GM12878 (cell line): ENCODE results near the gene COG2. TPM values are rescaled to one million over a fixed set of nuclear protein-coding genes. Genes with fewer than 3 reads are reported as not detected.

Source experiments
- ATAC-seq: fragments of 200-7000 bp; cut with Tn5 transposase; 3 replicates; pipeline ENCODE4 v1.9.1; 2020; ENCODE audit warnings: mild to moderate bottlenecking, moderate library complexity
- BruUV-seq: library from RNA; stranded (reverse); fragments of 400-500 nt; replicated peaks from 2 replicates; lab custom pipeline; 2021; lab: Mats Ljungman, UMichigan
- CTCF ChIA-PET: fragments of 300-600 bp; sonication (Branson Sonifier 250); formaldehyde crosslinking; extraction: SDS; loops from one replicate; lab custom pipeline; 2021; ENCODE audit warnings: inconsistent platforms; lab: Yijun Ruan, JAX
- POLR2A ChIA-PET: fragments of 350-600 bp; formaldehyde crosslinking; extraction: SDS; loops from one replicate; lab custom pipeline; 2021; ENCODE audit warnings: inconsistent platforms; lab: Charles Lee
- RAD21 ChIA-PET: fragments of 300-600 bp; sonication (Branson Sonifier 250); formaldehyde crosslinking; loops from one replicate; lab custom pipeline; 2023; ENCODE audit warnings: antibody characterized with exemption; ENCODE audit not compliant: unreplicated experiment; lab: Charles Lee
- SMC1A ChIA-PET: fragments of 300-600 bp; sonication (Branson Sonifier 250); formaldehyde crosslinking; loops from one replicate; lab custom pipeline; 2023; ENCODE audit not compliant: unreplicated experiment, uncharacterized antibody; lab: Charles Lee
- DNase-seq: peaks from one replicate; pipeline ENCODE4 v3.0.0-alpha.2; 2011; ENCODE audit warnings: low read depth, low spot score
- FAIRE-seq: peaks from 3 replicates; lab custom pipeline; 2011; peaks lifted over from hg19 to GRCh38; lab: Jason Lieb, UNC
- H2AFZ ChIP-seq: 2 replicates; pipeline ENCODE4 v1.6.0; 2011; ENCODE audit warnings: low read depth, low read length, control low read depth; ENCODE audit not compliant: control insufficient read depth
- H3K27ac ChIP-seq: 2 replicates; pipeline ENCODE4 v1.5.1; 2011; ENCODE audit warnings: control low read depth; ENCODE audit not compliant: control insufficient read depth, insufficient read depth
- H3K27me3 ChIP-seq, 2 experiments: replicated peaks in 1 of 2; 2 replicates each; pipeline versions ENCODE4 v1.6.0 to v1.6.1; 2011; ENCODE audit warnings: low read length in 1 of 2; ENCODE audit not compliant: control insufficient read depth in 2 of 2, insufficient read depth in 2 of 2
- H3K36me3 ChIP-seq, 2 experiments: 2 replicates each; pipeline ENCODE4 v1.5.1; 2011; ENCODE audit warnings: low read length in 1 of 2; ENCODE audit not compliant: control insufficient read depth in 2 of 2, insufficient read depth in 2 of 2
- H3K4me1 ChIP-seq: 2 replicates; pipeline ENCODE4 v1.6.1; 2011; ENCODE audit warnings: mild to moderate bottlenecking, low read length, moderate library complexity, mixed read lengths; ENCODE audit not compliant: control insufficient read depth, insufficient read depth
- H3K4me2 ChIP-seq: 2 replicates; pipeline ENCODE4 v1.6.0; 2011; ENCODE audit warnings: control low read depth; ENCODE audit not compliant: control insufficient read depth, insufficient read depth
- H3K4me3 ChIP-seq: fragments of 200-600 bp; sonication (generic); 2 replicates; pipeline ENCODE4 v1.5.1; 2016
- H3K79me2 ChIP-seq: 2 replicates; pipeline ENCODE4 v1.6.0; 2011; ENCODE audit warnings: low read length; ENCODE audit not compliant: control insufficient read depth, insufficient read depth
- H3K9ac ChIP-seq: 2 replicates; pipeline ENCODE4 v1.8.0; 2011; ENCODE audit warnings: low read length, control low read depth, mixed read lengths; ENCODE audit not compliant: control insufficient read depth, insufficient read depth
- H3K9me3 ChIP-seq: replicated peaks from 3 replicates; pipeline ENCODE4 v1.5.1; 2011; ENCODE audit warnings: mild to moderate bottlenecking, low read length; ENCODE audit not compliant: control insufficient read depth, insufficient read depth
- H4K20me1 ChIP-seq: 2 replicates; pipeline ENCODE4 v1.6.0; 2011; ENCODE audit not compliant: control insufficient read depth, insufficient read depth
- DPF2 ChIP-seq: fragments of 450-650 bp; IDR thresholded peaks from 2 replicates; pipeline ENCODE4 v1.6.1; 2017; ENCODE audit warnings: mild to moderate bottlenecking
- EGR1 ChIP-seq, 2 experiments: IDR thresholded peaks; 1 replicate in 1 of 2; 2 replicates in 1 of 2; pipeline ENCODE4 v1.6.1; 2011 to 2012; ENCODE audit warnings: low read depth in 2 of 2, low read length in 2 of 2, borderline replicate concordance in 1 of 2, mild to moderate bottlenecking in 1 of 2, moderate library complexity in 1 of 2
- IRF5 ChIP-seq: fragments of 450-650 bp; IDR thresholded peaks from 2 replicates; pipeline ENCODE4 v1.6.1; 2017; ENCODE audit warnings: borderline replicate concordance
- NFXL1 ChIP-seq: fragments of 450-650 bp; IDR thresholded peaks from 2 replicates; pipeline ENCODE4 v1.6.1; 2017; ENCODE audit warnings: antibody characterized with exemption, mild to moderate bottlenecking, borderline replicate concordance
- NRF1 ChIP-seq: conservative IDR thresholded peaks from 2 replicates; pipeline ENCODE4 v1.6.1; 2011; ENCODE audit warnings: mild to moderate bottlenecking, low read depth, low read length, improper control_type of control experiment
- SIN3A ChIP-seq: IDR thresholded peaks from 2 replicates; pipeline ENCODE4 v1.6.1; 2012; ENCODE audit warnings: low read depth, low read length, improper control_type of control experiment
- YBX1 ChIP-seq: fragments of 450-650 bp; IDR thresholded peaks from 2 replicates; pipeline ENCODE4 v1.6.1; 2016; ENCODE audit warnings: antibody characterized with exemption
- ZBED1 ChIP-seq: IDR thresholded peaks from 2 replicates; pipeline ENCODE4 v1.6.1; 2016; ENCODE audit warnings: borderline replicate concordance
- WGBS: methylation state at CpG from one replicate; pipeline ENCODE4 v1.1.6; 2016; ENCODE audit warnings: low lambda C conversion rate; ENCODE audit not compliant: insufficient replicate concordance, insufficient coverage; ENCODE audit errors: missing lambda C conversion rate; 5-methylcytosine and 5-hydroxymethylcytosine counted together
- in situ Hi-C: fragments of 300-500 bp; cut with MboI; formaldehyde crosslinking; loops from 9 replicates; pipeline ENCODE4 v1.14.3; 2018; ENCODE audit warnings: mixed read lengths
- intact Hi-C: fragments of 100-400 bp; cut with micrococcal nuclease; formaldehyde crosslinking; loops from one replicate; pipeline ENCODE4 v1.14.2; 2022; ENCODE audit not compliant: unreplicated experiment
- polyA plus RNA-seq, 11 experiments: library from polyadenylated mRNA; depleted of rRNA in 4 of 11; unstranded in 6 of 11; stranded (reverse) in 5 of 11; fragments of >200 nt; fragmentation: Nextera tagmentation in 4 of 11; fragmentation: Illumina TruSeq in 1 of 11; extraction: Ambion mirVana in 4 of 11; extraction: Trizol in 1 of 11; gene quantifications; 1 replicate in 1 of 11; 2 replicates in 10 of 11; pipeline versions ENCODE4 v1.2.1 to v1.2.3, GENCODE V29; 2011 to 2016; ENCODE audit warnings: inconsistent platforms in 2 of 11, missing spikeins in 2 of 11, low read depth in 1 of 11
- total RNA-seq, 4 experiments: library from RNA; depleted of rRNA in 3 of 4; stranded (reverse); fragments of >200 nt in 3 of 4; fragmentation: Illumina TruSeq in 1 of 4; extraction: Trizol in 1 of 4; gene quantifications; 2 replicates each; pipeline versions ENCODE4 v1.2.1 to v1.2.3, GENCODE V29; 2013 to 2021
- TF ChIP-seq, protein P1 (sequence below): IDR thresholded peaks from 2 replicates; pipeline ENCODE4 v1.6.1; 2012; ENCODE audit warnings: mild to moderate bottlenecking, low read depth, low read length
- TF ChIP-seq, protein P2 (sequence below): fragments of 450-650 bp; IDR thresholded peaks from 2 replicates; pipeline ENCODE4 v1.6.1; 2017; ENCODE audit warnings: mild to moderate bottlenecking, moderate library complexity
- TF ChIP-seq, protein P3 (sequence below): fragments of 450-650 bp; IDR thresholded peaks from 2 replicates; pipeline ENCODE4 v1.6.1; 2017; ENCODE audit warnings: antibody characterized with exemption, mild to moderate bottlenecking, moderate library complexity

The COG2 gene
- total and polyA plus RNA-seq, 10 of the 15 experiments (the other 5 are each of a cell fraction or from before 2014, with no cell fraction given): 15.0 to 31.5 (median 28.3) TPM

DNA sequence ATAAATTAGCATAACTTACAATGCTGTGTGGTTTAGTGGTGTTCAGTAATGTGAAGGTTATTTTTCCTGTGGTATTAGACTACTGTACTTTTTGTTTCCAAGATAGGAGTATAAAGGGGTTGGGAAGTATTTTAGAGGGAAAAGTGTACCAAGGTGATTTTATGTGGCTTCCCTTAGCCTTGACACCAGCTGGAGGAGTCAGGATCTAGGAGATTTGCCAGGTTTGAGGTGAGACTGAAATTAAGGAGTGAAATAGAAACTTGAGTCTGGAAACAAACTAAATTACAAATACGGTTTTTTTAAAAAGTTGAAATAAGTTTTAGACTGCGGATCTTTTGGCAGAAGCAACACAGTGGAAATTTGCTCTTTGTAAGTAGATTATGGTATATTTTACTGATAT lies 32.3 kb downstream of the COG2 start (continued):
- TF ChIP-seq, protein P1, sequence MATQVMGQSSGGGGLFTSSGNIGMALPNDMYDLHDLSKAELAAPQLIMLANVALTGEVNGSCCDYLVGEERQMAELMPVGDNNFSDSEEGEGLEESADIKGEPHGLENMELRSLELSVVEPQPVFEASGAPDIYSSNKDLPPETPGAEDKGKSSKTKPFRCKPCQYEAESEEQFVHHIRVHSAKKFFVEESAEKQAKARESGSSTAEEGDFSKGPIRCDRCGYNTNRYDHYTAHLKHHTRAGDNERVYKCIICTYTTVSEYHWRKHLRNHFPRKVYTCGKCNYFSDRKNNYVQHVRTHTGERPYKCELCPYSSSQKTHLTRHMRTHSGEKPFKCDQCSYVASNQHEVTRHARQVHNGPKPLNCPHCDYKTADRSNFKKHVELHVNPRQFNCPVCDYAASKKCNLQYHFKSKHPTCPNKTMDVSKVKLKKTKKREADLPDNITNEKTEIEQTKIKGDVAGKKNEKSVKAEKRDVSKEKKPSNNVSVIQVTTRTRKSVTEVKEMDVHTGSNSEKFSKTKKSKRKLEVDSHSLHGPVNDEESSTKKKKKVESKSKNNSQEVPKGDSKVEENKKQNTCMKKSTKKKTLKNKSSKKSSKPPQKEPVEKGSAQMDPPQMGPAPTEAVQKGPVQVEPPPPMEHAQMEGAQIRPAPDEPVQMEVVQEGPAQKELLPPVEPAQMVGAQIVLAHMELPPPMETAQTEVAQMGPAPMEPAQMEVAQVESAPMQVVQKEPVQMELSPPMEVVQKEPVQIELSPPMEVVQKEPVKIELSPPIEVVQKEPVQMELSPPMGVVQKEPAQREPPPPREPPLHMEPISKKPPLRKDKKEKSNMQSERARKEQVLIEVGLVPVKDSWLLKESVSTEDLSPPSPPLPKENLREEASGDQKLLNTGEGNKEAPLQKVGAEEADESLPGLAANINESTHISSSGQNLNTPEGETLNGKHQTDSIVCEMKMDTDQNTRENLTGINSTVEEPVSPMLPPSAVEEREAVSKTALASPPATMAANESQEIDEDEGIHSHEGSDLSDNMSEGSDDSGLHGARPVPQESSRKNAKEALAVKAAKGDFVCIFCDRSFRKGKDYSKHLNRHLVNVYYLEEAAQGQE: no peak
- no peak for TF ChIP-seq NRF1

GRCh38 chr1:230677200-230677599 lies 34.9 kb downstream of the COG2 start:
- no peaks in the 10 kb centered on the region for H3K9me3 ChIP-seq
- H4K20me1 ChIP-seq: no peaks in the 10 kb centered on the region
- H3K9ac ChIP-seq: no peak overlapping the region
- intact Hi-C loops (no loop called here), in situ Hi-C loops (no loop called here)
- H3K4me3 ChIP-seq: no peak overlapping the region
- no peaks in the 10 kb centered on the region for H3K79me2 ChIP-seq
- WGBS: 92% methylated on average over 1 of the region's 1 CpG
- ATAC-seq (no peak), FAIRE-seq (no peak), DNase-seq (no peak)
- BruUV-seq: no TSS peak
- H3K4me2 ChIP-seq: no peak overlapping the region
- H3K4me1 ChIP-seq: no peaks in the 10 kb centered on the region
- H3K27ac ChIP-seq: no peak overlapping the region
- peaks cover 3 to 11% of the 10 kb centered on the region in 2 experiments; a peak in 3 of 4 replicates for H3K36me3 ChIP-seq
- RAD21 ChIA-PET: no interaction called here
- CTCF ChIA-PET: no interaction called here
- H3K27me3 ChIP-seq: no peaks in the 10 kb centered on the region
- POLR2A ChIA-PET: no interaction called here
- SMC1A ChIA-PET: interaction anchor here (0.7 kb wide), 1 partner anchor 9 kb away, joined by 3 read pairs; no protein-coding TSS in a partner anchor
- no peak overlapping the region for H2AFZ ChIP-seq
- TF ChIP-seq NFXL1: no peak
- TF ChIP-seq IRF5: no peak
- TF ChIP-seq EGR1 (IDR thresholded peaks at IDR 0.05; ENCODE audit: borderline replicate concordance in 1 of 2, low read depth in 2 of 2, low read length in 2 of 2): no peak
- no peak for TF ChIP-seq SIN3A
- TF ChIP-seq, protein P2, sequence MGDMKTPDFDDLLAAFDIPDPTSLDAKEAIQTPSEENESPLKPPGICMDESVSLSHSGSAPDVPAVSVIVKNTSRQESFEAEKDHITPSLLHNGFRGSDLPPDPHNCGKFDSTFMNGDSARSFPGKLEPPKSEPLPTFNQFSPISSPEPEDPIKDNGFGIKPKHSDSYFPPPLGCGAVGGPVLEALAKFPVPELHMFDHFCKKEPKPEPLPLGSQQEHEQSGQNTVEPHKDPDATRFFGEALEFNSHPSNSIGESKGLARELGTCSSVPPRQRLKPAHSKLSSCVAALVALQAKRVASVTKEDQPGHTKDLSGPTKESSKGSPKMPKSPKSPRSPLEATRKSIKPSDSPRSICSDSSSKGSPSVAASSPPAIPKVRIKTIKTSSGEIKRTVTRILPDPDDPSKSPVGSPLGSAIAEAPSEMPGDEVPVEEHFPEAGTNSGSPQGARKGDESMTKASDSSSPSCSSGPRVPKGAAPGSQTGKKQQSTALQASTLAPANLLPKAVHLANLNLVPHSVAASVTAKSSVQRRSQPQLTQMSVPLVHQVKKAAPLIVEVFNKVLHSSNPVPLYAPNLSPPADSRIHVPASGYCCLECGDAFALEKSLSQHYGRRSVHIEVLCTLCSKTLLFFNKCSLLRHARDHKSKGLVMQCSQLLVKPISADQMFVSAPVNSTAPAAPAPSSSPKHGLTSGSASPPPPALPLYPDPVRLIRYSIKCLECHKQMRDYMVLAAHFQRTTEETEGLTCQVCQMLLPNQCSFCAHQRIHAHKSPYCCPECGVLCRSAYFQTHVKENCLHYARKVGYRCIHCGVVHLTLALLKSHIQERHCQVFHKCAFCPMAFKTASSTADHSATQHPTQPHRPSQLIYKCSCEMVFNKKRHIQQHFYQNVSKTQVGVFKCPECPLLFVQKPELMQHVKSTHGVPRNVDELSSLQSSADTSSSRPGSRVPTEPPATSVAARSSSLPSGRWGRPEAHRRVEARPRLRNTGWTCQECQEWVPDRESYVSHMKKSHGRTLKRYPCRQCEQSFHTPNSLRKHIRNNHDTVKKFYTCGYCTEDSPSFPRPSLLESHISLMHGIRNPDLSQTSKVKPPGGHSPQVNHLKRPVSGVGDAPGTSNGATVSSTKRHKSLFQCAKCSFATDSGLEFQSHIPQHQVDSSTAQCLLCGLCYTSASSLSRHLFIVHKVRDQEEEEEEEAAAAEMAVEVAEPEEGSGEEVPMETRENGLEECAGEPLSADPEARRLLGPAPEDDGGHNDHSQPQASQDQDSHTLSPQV: no peak
- TF ChIP-seq DPF2: no peak
- no peak for TF ChIP-seq YBX1
- TF ChIP-seq, protein P3, sequence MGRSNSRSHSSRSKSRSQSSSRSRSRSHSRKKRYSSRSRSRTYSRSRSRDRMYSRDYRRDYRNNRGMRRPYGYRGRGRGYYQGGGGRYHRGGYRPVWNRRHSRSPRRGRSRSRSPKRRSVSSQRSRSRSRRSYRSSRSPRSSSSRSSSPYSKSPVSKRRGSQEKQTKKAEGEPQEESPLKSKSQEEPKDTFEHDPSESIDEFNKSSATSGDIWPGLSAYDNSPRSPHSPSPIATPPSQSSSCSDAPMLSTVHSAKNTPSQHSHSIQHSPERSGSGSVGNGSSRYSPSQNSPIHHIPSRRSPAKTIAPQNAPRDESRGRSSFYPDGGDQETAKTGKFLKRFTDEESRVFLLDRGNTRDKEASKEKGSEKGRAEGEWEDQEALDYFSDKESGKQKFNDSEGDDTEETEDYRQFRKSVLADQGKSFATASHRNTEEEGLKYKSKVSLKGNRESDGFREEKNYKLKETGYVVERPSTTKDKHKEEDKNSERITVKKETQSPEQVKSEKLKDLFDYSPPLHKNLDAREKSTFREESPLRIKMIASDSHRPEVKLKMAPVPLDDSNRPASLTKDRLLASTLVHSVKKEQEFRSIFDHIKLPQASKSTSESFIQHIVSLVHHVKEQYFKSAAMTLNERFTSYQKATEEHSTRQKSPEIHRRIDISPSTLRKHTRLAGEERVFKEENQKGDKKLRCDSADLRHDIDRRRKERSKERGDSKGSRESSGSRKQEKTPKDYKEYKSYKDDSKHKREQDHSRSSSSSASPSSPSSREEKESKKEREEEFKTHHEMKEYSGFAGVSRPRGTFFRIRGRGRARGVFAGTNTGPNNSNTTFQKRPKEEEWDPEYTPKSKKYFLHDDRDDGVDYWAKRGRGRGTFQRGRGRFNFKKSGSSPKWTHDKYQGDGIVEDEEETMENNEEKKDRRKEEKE: no peak
- no peak for TF ChIP-seq ZBED1
